Activated CD4-positive, alpha-beta T cell treated with anti-CD3 and anti-CD28 coated beads, Interleukin-2, amount 50 U/mL, for 48 hours (primary cell): ENCODE results near the gene FBLIM1.
"Not testable (repeated sequence)": the region's sequence is repeated elsewhere in the genome, so short reads cannot be mapped to it uniquely, and the experiment has no call there.

ENCODE experiments used
- DNase-seq, 2 experiments: peaks; one replicate each; pipeline ENCODE4 v3.0.0-alpha.2; 2020

The FBLIM1 gene

GRCh38 chr1:15770313-15770962, 11.8 kb downstream of the FBLIM1 start:
- DNase-seq: no peak

GRCh38 chr1:15771836-15772515, 13.4 kb downstream of the FBLIM1 start:
- DNase-seq: no peak

GRCh38 chr1:15775706-15776105, 17.1 kb downstream of the FBLIM1 start:
- DNase-seq: no peak

GRCh38 chr1:15777909-15778707, 19.5 kb downstream of the FBLIM1 start:
- DNase-seq: no peak

DNA sequence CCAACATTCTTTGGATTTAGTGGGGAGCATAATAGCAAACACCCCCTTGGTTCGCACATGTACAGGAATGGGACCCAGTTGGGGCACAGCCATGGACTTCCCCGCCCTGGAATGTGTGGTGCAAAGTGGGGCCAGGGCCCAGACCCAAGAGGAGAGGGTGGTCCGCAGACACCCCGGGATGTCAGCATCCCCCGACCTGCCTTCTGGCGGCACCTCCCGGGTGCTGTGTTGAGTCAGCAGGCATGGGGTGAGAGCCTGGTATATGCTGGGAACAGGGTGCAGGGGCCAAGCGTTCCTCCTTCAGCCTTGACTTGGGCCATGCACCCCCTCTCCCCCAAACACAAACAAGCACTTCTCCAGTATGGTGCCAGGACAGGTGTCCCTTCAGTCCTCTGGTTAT, 27.1 kb downstream of the FBLIM1 start:
- no peak for DNase-seq

DNA sequence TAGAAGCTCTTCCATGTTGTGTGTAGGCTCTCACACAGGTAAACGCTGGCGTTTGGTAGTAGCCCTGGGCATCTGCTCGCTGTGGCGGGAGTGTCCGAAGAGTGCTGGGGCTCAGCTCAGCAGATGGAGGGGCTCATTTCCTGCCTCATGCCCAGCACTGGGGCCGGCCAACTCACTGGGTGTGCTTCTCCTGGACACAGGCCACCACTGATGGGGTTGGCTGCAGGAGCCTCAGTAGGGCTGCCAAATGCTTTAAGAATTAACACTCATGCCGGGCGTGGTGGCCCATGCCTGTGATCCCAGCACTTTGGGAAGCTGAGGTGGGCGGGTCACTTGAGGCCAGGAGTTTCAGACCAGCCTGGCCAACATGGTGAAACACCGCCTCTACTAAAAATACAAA, 28.0 kb downstream of the FBLIM1 start:
- DNase-seq: no peak

GRCh38 chr1:15788624-15789301, 30.2 kb downstream of the FBLIM1 start:
- no peak for DNase-seq

DNA sequence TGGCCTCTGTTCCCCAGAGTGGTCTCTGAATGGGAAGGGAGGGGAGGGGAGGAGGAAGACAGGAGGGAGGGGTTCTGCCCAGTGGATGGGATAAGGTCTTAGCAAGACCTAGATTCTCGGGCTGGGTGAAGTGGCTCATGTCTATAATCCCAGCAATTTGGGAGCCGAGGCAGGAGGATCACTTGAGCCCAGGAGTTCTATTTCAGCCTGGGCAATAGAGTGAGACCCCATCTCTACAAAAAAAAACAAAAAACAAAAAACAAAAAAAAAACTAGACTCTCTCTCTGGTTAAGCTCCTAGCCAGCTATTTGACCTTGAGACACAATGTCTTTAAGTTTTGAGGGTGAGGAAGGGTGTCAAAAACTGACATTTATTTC, 37.5 kb downstream of the FBLIM1 start:
- DNase-seq: no peak

DNA sequence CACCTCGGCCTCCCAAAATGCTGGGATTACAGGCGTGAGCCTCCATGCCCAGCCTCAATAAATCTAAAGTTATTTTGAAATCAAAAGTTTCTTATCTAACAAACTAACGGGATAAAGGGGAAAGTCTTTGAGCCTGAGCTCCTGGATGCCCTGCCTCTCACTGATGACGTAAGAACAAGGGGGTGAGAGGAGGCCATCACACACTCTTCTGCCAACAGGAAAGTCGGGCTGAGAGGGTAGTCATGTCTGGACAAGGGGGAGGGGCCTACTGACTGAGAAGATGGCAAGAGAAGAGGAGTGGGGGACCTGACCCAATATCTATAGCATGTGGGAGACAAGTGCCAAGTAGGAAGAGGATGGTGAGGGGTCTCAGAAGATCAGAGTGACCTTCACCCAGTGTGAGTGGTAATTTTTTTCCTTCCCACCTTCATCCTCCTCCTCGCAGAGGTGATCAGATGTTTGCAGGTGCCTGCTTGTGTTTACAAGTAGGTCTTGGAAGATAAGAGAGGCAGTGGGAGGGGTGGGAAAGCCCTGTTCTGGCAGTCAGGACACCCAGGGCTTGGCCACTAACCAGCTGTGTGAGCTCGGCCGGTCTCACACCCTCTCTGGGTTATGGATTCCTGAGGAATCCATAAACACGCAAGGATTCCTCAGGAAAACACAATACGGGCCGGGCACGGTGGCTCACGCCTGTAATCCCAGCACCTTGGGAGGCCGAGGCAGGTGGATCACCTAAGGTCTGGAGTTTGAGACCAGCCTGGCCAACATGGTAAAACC, 39.2 kb downstream of the FBLIM1 start:
- DNase-seq: no peak

- DNase-seq: peak; percentile 15 to 19
Observed at GRCh38 chr1:15799004-15799867, 40.6 kb downstream of the FBLIM1 start.

GRCh38 chr1:15799928-15800835, 41.6 kb downstream of the FBLIM1 start:
- no peak for DNase-seq

- no peak for DNase-seq
Observed at GRCh38 chr1:15802234-15802965, 43.8 kb downstream of the FBLIM1 start.

DNA sequence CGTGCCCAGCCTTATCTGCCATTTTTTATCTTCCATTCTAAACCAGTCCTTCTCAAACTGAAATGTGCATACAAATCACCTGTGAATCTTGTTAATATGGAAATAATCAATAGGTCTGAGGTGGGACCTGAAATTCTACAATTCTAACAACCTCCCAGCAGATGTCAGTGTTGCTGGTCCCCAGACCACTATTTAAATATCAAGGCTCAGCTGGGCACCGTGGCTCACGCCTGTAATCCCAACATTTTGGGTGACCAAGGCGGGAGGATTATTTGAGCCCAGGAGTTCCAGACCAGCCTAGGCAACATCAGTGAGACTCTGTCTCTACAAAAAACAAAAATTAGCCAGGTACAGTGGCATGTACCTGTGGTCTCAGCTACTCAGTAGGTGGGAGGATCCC, 44.8 kb downstream of the FBLIM1 start:
- DNase-seq: peak; percentile 12 to 19

DNA sequence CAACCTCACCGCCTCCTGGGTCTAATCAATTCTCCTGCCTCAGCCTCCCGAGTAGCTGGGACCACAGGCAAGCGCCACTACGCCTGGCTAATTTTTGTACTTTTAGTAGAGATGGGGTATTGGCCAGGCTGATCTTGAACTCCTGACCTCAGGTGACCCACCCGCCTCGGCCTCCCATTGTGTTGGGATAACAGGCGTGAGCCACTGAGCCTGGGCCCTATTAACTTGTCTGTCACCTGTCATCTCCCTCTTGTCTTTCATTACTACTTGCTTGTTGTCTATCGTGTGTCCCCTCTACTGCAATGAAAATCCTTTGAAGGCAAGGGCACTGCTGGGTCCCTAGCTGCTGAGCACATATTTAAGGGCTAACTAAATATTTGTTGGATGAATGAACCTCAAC, 45.5 kb downstream of the FBLIM1 start:
- DNase-seq: no peak

GRCh38 chr1:15807121-15807520, 48.5 kb downstream of the FBLIM1 start:
- no peak for DNase-seq

DNA sequence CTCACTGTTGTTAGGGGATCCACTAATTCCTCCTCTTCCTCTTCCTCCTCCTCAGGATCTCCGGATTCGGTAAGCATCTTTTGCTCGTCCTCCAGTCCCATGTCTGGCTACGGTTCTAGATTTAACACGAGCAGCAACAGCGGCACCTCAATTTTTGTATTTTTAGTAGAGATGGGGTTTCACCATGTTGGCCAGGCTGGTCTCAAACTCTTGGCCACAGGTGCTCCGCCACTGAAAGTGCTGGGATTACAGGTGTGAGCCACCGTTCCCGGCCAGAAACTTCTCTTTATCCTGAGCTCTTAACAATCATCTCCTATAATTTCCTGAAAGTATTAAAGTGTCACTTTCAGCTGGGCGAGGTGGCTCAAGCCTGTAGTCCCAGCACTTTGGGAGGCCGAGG, 49.0 kb downstream of the FBLIM1 start, which contains the start of gene UQCRHL:
Gene UQCRHL, minus strand, starts transcription at position 101 of the 400 bp plus-strand sequence. Its CDS starts 0 bp downstream, at position 101.
- DNase-seq: not testable (repeated sequence)

DNA sequence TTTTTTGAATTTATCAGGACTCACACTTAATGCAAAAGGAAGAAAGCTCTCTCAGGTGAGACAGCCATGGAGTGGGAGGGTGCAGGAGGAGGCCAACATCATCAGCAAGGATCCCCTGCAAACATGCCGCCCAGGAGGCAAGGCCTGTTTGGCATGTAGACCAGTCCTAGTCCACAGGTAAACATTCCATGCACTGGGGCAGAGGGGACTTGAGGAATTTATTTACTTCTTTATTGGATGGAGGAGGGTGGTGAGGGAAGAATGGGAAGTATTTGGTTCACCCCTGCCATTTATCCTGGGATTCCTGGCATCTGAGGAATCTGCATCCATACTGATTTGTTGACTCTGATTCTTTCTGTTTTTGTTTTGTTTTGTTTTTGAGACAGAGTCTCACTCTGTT, 50.4 kb downstream of the FBLIM1 start:
- no peak for DNase-seq

GRCh38 chr1:15810073-15810472, 51.5 kb downstream of the FBLIM1 start:
- no peak for DNase-seq

- DNase-seq: no peak
Observed at GRCh38 chr1:15816674-15817073, 58.1 kb downstream of the FBLIM1 start.

- DNase-seq: no peak
Observed at GRCh38 chr1:15820478-15820877, 61.9 kb downstream of the FBLIM1 start.
